Measurements from ENCODE around the gene UQCRH. TPM values are rescaled to one million over a fixed set of nuclear protein-coding genes. Genes with fewer than 3 reads are reported as not detected.

The UQCRH gene
- total and polyA plus RNA-seq, 2 of the 8 experiments (the other 6 are each of a cell fraction or from before 2014, with no cell fraction given), result 626 to 1,112 TPM

DNA sequence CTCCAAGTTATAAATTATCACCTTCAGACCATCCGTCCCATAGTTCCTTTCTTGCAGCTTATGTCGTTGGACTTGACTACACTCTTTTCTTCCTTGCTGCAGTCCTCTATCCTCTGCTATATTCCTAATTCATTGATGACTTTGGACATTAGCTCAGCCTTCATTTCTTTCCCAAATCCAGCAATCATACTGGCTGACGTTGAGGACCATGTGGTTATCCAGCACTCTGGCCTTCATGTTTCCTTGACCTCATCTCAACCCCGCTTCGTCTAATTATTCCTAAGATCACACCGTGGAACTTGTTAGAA, 28.5 kb upstream of the UQCRH start:
- CTCF ChIA-PET (ENCODE audit: partially characterized antibody), result interaction anchor here (0.9 to 1.4 kb wide), 3 partner anchors 26 to 65 kb away, joined by 3 to 4 read pairs (median 4); no protein-coding TSS in a partner anchor
- H2BK20ac ChIP-seq (ENCODE audit: low read length), result no peak overlapping the region
- no peak overlapping the region for H2BK120ac ChIP-seq (replicated peaks; ENCODE audit: low read depth, low read length)
- POLR2A ChIA-PET (ENCODE audit: partially characterized antibody), result interaction anchor here (0.8 to 33.1 kb wide), 6 partner anchors 1 to 86 kb away, joined by 3 to 689 read pairs (median 20); partner anchors contain the start of genes LRRC41, RAD54L and UQCRH
- H3K4me1 ChIP-seq (replicated peaks in 1 of 4; ENCODE audit: control insufficient read depth in 3 of 4, insufficient read depth in 4 of 4, low read length in 3 of 4), result no peaks in the 10 kb centered on the region
- no peak overlapping the region for H2AK5ac ChIP-seq (ENCODE audit: low read depth, low read length)
- WGBS, 2 experiments (ENCODE audit: extremely low coverage in 1 of 2, insufficient coverage in 1 of 2, insufficient read length in 1 of 2, insufficient replicate concordance in 2 of 2, low coverage in 1 of 2, low lambda C conversion rate in 2 of 2, missing lambda C conversion rate in 1 of 2), result 88% methylated on average over 6 of the region's 6 CpGs; no CpG with 5 or more reads in 1 of the 2 experiments
- no peaks in the 10 kb centered on the region for H3K79me1 ChIP-seq (ENCODE audit: low read depth, low read length)
- H3K9ac ChIP-seq (replicated peaks in 1 of 4; ENCODE audit: extremely low read depth in 1 of 4, low read depth in 3 of 4, low read length in 3 of 4), result no peak overlapping the region
- no peak overlapping the region for H3K4me3 ChIP-seq (ENCODE audit: extremely low read depth in 1 of 4, insufficient read depth in 2 of 4, low read depth in 3 of 4, low read length in 4 of 4)
- no peak overlapping the region for H2BK12ac ChIP-seq (ENCODE audit: low read depth, low read length)
- no peaks in the 10 kb centered on the region for H3K23me2 ChIP-seq (ENCODE audit: low read depth, low read length)
- no peak overlapping the region for H3K4ac ChIP-seq (replicated peaks; ENCODE audit: insufficient read length, low read depth, low read length)
- H3K9me3 ChIP-seq (ENCODE audit: insufficient read depth in 2 of 2, low read depth in 1 of 2, low read length in 1 of 2), result no peaks in the 10 kb centered on the region
- no peak overlapping the region for H3K27ac ChIP-seq (ENCODE audit: low read depth, low read length)
- no peak for DNase-seq (ENCODE audit: low read depth in 1 of 2, low spot score in 2 of 2)
- no peak overlapping the region for H2BK15ac ChIP-seq (ENCODE audit: low read length)
- H4K5ac ChIP-seq (ENCODE audit: insufficient read length, low read depth, low read length), result no peak overlapping the region
- FAIRE-seq, result no peak
- peaks cover 3% of the 10 kb centered on the region in 2 experiments for H4K20me1 ChIP-seq (replicated peaks in 1 of 2; ENCODE audit: control insufficient read depth in 1 of 2, insufficient read depth in 2 of 2, low read length in 2 of 2)
- H2AFZ ChIP-seq (ENCODE audit: low read length), result no peak overlapping the region
- H3K18ac ChIP-seq (ENCODE audit: extremely low read depth, low read length), result no peak overlapping the region
- H3K4me2 ChIP-seq (ENCODE audit: insufficient read depth in 1 of 2, low read depth in 2 of 2, low read length in 2 of 2), result no peak overlapping the region
- no peak overlapping the region for H4K8ac ChIP-seq (ENCODE audit: extremely low read depth, insufficient read depth, low read length)
- H3K27me3 ChIP-seq (replicated peaks in 1 of 4; ENCODE audit: control insufficient read depth in 3 of 4, extremely low read depth in 1 of 4, insufficient read depth in 3 of 4, low read length in 3 of 4), result no peaks in the 10 kb centered on the region
- H3K14ac ChIP-seq (ENCODE audit: insufficient read length), result no peak overlapping the region
- H3K23ac ChIP-seq (ENCODE audit: insufficient read length), result no peak overlapping the region
- peaks cover 55 to 94% (median 83%) of the 10 kb centered on the region in 4 experiments for H3K36me3 ChIP-seq (ENCODE audit: control insufficient read depth in 2 of 4, insufficient read depth in 4 of 4, low read length in 3 of 4)
- H2BK5ac ChIP-seq (ENCODE audit: low read depth, low read length), result no peak overlapping the region
- no peaks in the 10 kb centered on the region for H3K79me2 ChIP-seq (ENCODE audit: control insufficient read depth in 1 of 2, insufficient read depth in 2 of 2, low read length in 2 of 2)
- no peak overlapping the region for H4K91ac ChIP-seq (replicated peaks; ENCODE audit: insufficient read length, low read length)
- no peak overlapping the region for H3K56ac ChIP-seq (replicated peaks; ENCODE audit: insufficient read length, low read depth, low read length)
